Activated CD4-positive, alpha-beta T cell treated with anti-CD3 and anti-CD28 coated beads, Interleukin-2, amount 10 ng/mL, durations not matched to agents 24 days and 14 days (primary cell): ENCODE data around the gene ZNF320. TPM values are rescaled to one million over a fixed set of nuclear protein-coding genes. Genes with fewer than 3 reads are reported as not detected.
"Not testable (repeated sequence)": the region's sequence is repeated elsewhere in the genome, so short reads cannot be mapped to it uniquely, and the experiment has no call there.

Source experiments
- DNase-seq: peaks from one replicate; pipeline ENCODE4 v3.0.0; 2022
- H3K27ac Mint-ChIP-seq: one replicate; pipeline ENCODE4 v1.8.0; 2022; ENCODE audit warnings: mild to moderate bottlenecking, mixed read lengths
- H3K27me3 Mint-ChIP-seq: one replicate; pipeline ENCODE4 v1.8.0; 2022; ENCODE audit warnings: mixed read lengths
- H3K36me3 Mint-ChIP-seq: one replicate; pipeline ENCODE4 v1.8.0; 2022; ENCODE audit warnings: low read depth, mild to moderate bottlenecking, mixed read lengths
- H3K4me1 Mint-ChIP-seq: one replicate; pipeline ENCODE4 v1.8.0; 2021; ENCODE audit warnings: mixed read lengths
- H3K4me3 Mint-ChIP-seq: one replicate; pipeline ENCODE4 v1.8.0; 2022; ENCODE audit warnings: mild to moderate bottlenecking, moderate library complexity, mixed read lengths
- H3K9me3 Mint-ChIP-seq: one replicate; pipeline ENCODE4 v1.8.0; 2021; ENCODE audit warnings: mixed read lengths
- intact Hi-C: fragments of 100-400 bp; cut with micrococcal nuclease; formaldehyde crosslinking; loops from one replicate; pipeline ENCODE4 v1.15.1; 2023
- total RNA-seq: library from RNA; stranded (reverse); gene quantifications from 2 replicates; pipeline ENCODE4 v1.2.3, GENCODE V29; 2022

The ZNF320 gene
- total RNA-seq, 1 donor from 2014 or later = 17.8 TPM

DNA sequence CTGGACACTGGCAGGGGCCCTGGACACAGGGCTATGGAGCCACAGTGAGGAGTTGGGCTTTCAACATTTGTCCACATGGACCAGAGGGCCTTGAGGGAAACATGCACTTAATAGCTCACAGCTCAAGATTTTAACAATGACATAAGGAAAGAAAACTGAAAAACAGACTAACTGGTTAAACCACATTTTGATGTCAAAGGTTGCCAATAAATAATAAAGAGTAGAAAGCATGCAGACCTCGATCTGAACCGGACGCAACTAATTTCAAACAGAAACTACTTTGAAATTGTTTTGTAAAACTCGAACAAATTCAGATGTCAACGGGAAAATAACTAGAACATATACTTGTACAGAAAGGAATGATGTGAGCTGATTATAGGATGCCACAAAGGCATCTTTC lies 41.3 kb upstream of the ZNF320 start:
- H3K4me1 Mint-ChIP-seq = peaks cover 24% of the 10 kb centered on the region
- no peaks in the 10 kb centered on the region for H3K27me3 Mint-ChIP-seq
- peaks cover 48% of the 10 kb centered on the region for H3K36me3 Mint-ChIP-seq
- intact Hi-C loops = no loop called here
- H3K9me3 Mint-ChIP-seq = peaks cover 7% of the 10 kb centered on the region
- no peak overlapping the region for H3K27ac Mint-ChIP-seq
- H3K4me3 Mint-ChIP-seq = peak overlapping the region; percentile 4
- no peak for DNase-seq

DNA sequence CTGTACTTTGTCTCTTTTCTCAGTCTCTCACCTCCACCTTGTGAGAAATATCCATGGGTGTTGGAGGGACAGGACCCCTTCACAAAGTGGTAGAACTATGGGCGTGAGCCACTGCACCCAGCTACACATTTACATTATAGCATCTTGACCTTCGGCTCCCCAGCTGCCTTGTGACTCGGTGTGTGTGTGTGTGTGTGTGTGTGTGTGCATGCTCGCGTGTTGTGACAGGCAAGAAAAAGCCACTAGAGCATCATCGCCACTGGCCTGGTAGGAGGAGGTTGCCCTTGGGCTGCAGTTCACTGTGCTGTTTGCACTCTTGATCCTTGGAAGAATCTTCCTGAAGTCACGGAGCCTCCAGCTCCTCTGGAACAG lies 39.5 kb upstream of the ZNF320 start:
- Mint-ChIP-seq H3K27me3 (no peaks in the 10 kb centered on the region), H3K4me1 (peaks cover 24% of the 10 kb centered on the region), H3K9me3 (peaks cover 15% of the 10 kb centered on the region), H3K27ac (no peak overlapping the region), H3K4me3 (no peak overlapping the region), H3K36me3 (peaks cover 62% of the 10 kb centered on the region)
- intact Hi-C loops = no loop called here
- no peak for DNase-seq

DNA sequence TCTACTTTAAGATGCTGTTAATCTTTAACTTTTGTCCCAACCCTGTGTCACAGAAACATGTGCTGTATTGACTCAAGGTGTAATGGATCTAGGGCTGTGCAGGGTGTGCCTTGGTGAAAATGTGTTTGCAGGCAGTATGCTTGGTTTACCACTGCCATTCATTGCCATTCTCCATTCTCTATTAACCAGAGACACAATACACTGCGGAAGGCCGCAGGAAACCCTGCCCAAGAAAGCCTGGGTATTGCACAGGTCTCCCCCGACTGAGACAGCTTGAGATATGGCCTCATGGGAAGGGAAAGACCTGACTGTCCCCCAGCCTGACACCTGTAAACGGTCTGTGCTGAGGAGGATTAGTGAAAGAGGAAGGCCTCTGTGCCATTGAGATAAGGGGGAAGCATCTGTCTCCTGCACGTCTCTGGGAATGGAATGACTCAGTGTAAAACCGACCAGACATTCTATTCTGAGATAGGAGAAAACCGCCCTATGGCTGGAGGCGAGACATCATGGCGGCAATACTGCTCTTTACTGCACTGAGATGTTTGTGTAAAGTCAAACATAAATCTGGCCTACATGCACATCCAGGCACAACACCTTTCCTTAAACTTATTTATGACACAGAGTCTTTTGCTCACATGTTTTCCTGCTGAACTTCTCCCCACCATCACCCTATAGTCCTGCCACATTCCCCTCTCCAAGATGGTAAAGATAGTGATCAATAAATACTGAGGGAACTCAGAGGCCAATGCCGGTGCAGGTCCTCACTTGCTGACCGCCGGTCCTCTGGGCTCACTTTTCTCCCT lies 38.9 kb upstream of the ZNF320 start:
- Mint-ChIP-seq H3K27ac (no peak overlapping the region), H3K9me3 (peaks cover 15% of the 10 kb centered on the region), H3K4me3 (no peak overlapping the region), H3K27me3 (no peaks in the 10 kb centered on the region), H3K36me3 (peaks cover 64% of the 10 kb centered on the region), H3K4me1 (peaks cover 18% of the 10 kb centered on the region)
- no peak for DNase-seq
- intact Hi-C loops = no loop called here

GRCh38 chr19:52935434-52935833 lies 38.0 kb upstream of the ZNF320 start:
- intact Hi-C loops = no loop called here
- Mint-ChIP-seq H3K36me3 (peaks cover 65% of the 10 kb centered on the region), H3K27ac (no peak overlapping the region), H3K27me3 (no peaks in the 10 kb centered on the region), H3K9me3 (peaks cover 15% of the 10 kb centered on the region), H3K4me1 (peaks cover 13% of the 10 kb centered on the region), H3K4me3 (no peak overlapping the region)
- DNase-seq = no peak

DNA sequence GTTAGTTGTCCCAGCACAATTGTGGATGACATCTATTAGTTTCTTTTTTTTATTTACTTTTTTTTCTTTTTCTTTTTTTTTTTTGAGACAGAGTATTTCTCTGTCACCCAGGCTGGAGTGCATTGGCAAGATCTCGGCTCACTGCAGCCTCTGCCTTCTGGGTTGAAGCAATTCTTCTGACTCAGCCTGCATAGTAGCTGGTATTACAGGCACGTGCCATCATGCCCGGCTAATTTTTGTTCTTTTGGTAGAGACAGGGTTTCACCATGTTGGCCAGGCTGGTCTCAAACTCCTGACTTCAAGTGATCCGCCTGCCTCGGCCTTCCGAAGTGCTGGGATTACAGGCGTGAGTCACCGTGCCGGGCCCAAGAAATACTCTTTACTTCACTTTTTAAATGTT lies 27.2 kb upstream of the ZNF320 start:
- H3K4me1 Mint-ChIP-seq = peaks cover 19% of the 10 kb centered on the region
- H3K27ac Mint-ChIP-seq, DNase-seq, H3K27me3 Mint-ChIP-seq, H3K9me3 Mint-ChIP-seq, H3K4me3 Mint-ChIP-seq: not testable (repeated sequence)
- peaks cover 38% of the 10 kb centered on the region for H3K36me3 Mint-ChIP-seq
- intact Hi-C loops = loop anchor here (10.0 kb wide), 1 partner anchor 140 kb away; the partner anchor contains the start of gene ZNF600

- no peak for DNase-seq
- H3K36me3 Mint-ChIP-seq = peaks cover 31% of the 10 kb centered on the region
- intact Hi-C loops = loop anchor here (2.0 to 10.0 kb wide), 6 partner anchors 19 to 285 kb away; partner anchors contain the start of genes ZNF320, ZNF468, ZNF600 and ZNF611
- peaks cover 4% of the 10 kb centered on the region for H3K9me3 Mint-ChIP-seq
- no peaks in the 10 kb centered on the region for H3K27me3 Mint-ChIP-seq
- H3K4me3 Mint-ChIP-seq = peak overlapping the region; percentile 89
- H3K27ac Mint-ChIP-seq = peak overlapping the region; percentile 96
- H3K4me1 Mint-ChIP-seq = peaks cover 19% of the 10 kb centered on the region
Observed at GRCh38 chr19:52923778-52924593, 26.6 kb upstream of the ZNF320 start.

GRCh38 chr19:52922841-52923777 lies 25.7 kb upstream of the ZNF320 start, which contains the start of gene ZNF888:
ZNF888 (minus strand) TSS chr19:52923428; CDS start chr19:52917873, 5,555 bp downstream.
- Mint-ChIP-seq H3K4me3 (peak within 1 kb of the TSS; percentile 89), H3K36me3 (peaks cover 24% of the 10 kb centered on the region), H3K4me1 (peaks cover 19% of the 10 kb centered on the region), H3K27me3 (no peaks in the 10 kb centered on the region), H3K9me3 (no peaks in the 10 kb centered on the region), H3K27ac (peak within 1 kb of the TSS; percentile 96)
- intact Hi-C loops = loop anchor here (2.0 to 10.0 kb wide), 6 partner anchors 20 to 284 kb away; partner anchors contain the start of genes ZNF320, ZNF468, ZNF600 and ZNF611
- peak; percentile 95 for DNase-seq

- Mint-ChIP-seq H3K36me3 (peaks cover 60% of the 10 kb centered on the region), H3K4me3 (no peak overlapping the region), H3K27me3 (no peaks in the 10 kb centered on the region), H3K27ac (no peak overlapping the region), H3K4me1 (peaks cover 11% of the 10 kb centered on the region), H3K9me3 (peaks cover 14% of the 10 kb centered on the region)
- no peak for DNase-seq
- intact Hi-C loops = no loop called here
Observed at GRCh38 chr19:52917531-52917930, 20.1 kb upstream of the ZNF320 start.

- H3K27ac Mint-ChIP-seq = no peak overlapping the region
- peaks cover 77% of the 10 kb centered on the region for H3K36me3 Mint-ChIP-seq
- intact Hi-C loops = no loop called here
- DNase-seq = no peak
- H3K4me1 Mint-ChIP-seq = no peaks in the 10 kb centered on the region
- peaks cover 38% of the 10 kb centered on the region for H3K9me3 Mint-ChIP-seq
- H3K4me3 Mint-ChIP-seq = no peak overlapping the region
- H3K27me3 Mint-ChIP-seq = no peaks in the 10 kb centered on the region
Observed at GRCh38 chr19:52910648-52911047, 13.2 kb upstream of the ZNF320 start.

DNA sequence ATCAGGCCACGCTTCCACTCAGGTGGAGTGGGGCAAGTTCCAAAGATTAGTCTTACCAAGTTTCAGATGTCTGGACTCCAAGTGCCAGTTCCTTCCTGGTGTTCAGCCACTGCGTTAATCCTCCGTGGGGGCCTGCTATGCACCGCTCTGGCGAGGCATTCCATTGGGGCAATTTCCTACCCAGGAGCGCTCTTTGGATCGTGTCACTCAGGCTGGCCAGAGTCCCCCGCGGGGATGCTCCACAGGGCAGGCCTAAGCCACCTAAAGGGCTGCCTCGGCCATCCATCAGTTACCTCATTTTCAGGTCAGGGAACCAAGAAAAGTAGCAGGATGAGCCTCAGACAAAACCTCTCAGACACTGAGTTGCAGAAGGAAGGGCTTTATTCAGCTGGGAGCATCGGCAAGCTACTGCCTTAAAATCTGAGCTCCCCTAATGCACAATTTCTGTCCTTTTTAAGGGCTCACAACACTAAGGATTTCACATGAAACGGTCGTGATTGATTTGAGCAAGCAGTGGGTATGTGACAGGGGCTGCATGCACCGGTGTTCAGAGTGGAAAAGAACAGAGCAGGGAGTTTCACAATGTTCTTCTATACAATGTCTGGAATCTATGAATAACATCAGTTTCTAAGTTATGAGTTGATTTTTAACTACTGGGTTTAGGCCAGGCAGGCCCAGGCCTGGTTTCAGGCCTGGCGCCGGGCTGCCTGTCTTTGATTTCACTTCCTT lies 6.8 kb upstream of the ZNF320 start:
- H3K27ac Mint-ChIP-seq, DNase-seq, intact Hi-C loops, H3K4me1 Mint-ChIP-seq, H3K4me3 Mint-ChIP-seq, H3K27me3 Mint-ChIP-seq: not testable (repeated sequence)
- Mint-ChIP-seq H3K36me3 (peaks cover 38% of the 10 kb centered on the region), H3K9me3 (peaks cover 28% of the 10 kb centered on the region)

DNA sequence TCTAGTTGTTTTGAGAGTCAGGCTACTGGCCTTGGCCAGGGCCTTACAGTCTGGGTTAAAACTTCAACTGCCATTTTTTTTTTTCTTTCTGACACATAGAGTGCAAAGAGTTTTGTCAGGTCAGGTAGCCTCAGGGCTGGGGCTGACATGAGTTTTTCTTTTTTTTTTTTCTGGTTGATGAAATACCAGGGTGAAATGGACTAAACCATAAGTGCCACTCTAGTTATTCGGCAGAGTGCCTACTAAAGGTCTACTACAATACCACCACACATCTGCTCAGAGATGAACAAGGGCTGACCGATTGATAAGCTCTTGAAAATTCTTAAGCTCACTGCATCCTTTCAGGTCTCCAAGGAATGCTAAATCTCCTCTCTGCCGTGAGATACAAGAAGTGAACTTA lies 4.4 kb upstream of the ZNF320 start:
- Mint-ChIP-seq H3K4me3 (no peak overlapping the region), H3K27me3 (no peaks in the 10 kb centered on the region), H3K9me3 (peaks cover 24% of the 10 kb centered on the region), H3K36me3 (peaks cover 25% of the 10 kb centered on the region), H3K27ac (no peak overlapping the region), H3K4me1 (peaks cover under 1% of the 10 kb centered on the region)
- no peak for DNase-seq
- intact Hi-C loops = no loop called here

DNA sequence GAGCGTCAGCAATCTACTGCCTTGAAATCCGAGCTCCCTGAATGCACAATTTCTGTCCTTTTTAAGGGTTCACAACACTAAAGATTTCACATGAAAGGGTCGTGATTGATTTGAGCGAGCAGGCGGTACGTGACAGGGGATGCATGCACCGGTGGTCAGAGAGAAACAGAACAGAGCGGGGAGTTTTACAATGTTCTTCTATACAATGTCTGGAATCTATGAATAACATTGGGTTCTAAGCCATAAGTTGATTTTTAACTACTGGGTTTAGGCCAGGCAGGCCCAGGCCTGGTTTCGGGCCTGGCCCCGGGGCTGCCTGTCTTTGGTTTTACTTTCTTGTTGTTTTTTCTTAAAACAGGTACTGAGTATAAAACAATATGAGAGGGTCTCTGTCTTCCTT lies 1.2 kb upstream of the ZNF320 start:
- not testable (repeated sequence) for H3K4me1 Mint-ChIP-seq, DNase-seq, H3K27me3 Mint-ChIP-seq
- intact Hi-C loops = loop anchor here (5.0 kb wide), 2 partner anchors 111 to 371 kb away; partner anchors contain the start of genes ZNF600 and ZNF808
- peaks cover 18% of the 10 kb centered on the region for H3K9me3 Mint-ChIP-seq
- peak overlapping the region; percentile 25 for H3K27ac Mint-ChIP-seq
- peak overlapping the region; percentile 32 for H3K4me3 Mint-ChIP-seq
- peaks cover 25% of the 10 kb centered on the region for H3K36me3 Mint-ChIP-seq
